RCC 7860 (cell line): ENCODE results near the gene MMP20.

Experiments
- DNase-seq: peaks from one replicate; pipeline ENCODE4 v3.0.0-alpha.2; 2015; ENCODE audit warnings: low spot score
- FAIRE-seq: peaks from 2 replicates; lab custom pipeline; 2012; peaks lifted over from hg19 to GRCh38; lab: Jason Lieb, UNC

MMP20 gene

GRCh38 chr11:102561636-102562035 is 63.5 kb downstream of the MMP20 start:
- no peak for DNase-seq
- no peak for FAIRE-seq

GRCh38 chr11:102560555-102561011 is 64.5 kb downstream of the MMP20 start:
- DNase-seq (no peak), FAIRE-seq (peak; percentile 82)

DNA sequence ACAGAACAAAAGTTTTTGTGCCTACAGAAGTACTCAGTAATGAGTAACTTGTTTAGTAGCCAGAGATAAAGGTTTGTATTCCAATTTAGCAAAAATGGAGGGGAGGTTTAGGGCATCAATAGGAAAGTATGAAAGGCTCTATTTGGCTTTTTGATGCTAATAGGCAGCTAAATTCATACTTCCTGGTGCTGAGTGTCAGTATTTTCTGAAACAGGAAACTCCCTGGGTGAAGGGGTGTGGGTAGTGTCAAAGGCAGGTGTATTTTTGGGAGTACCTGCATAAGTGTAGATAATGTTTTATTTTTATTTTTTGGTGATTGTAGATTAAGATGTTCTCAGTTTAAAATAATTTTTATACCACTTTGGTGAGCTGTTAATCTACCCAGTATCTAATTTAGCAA is 65.3 kb downstream of the MMP20 start:
- DNase-seq (no peak), FAIRE-seq (no peak)

GRCh38 chr11:102555091-102555490 is 70.0 kb downstream of the MMP20 start:
- FAIRE-seq, result no peak
- DNase-seq, result no peak

DNA sequence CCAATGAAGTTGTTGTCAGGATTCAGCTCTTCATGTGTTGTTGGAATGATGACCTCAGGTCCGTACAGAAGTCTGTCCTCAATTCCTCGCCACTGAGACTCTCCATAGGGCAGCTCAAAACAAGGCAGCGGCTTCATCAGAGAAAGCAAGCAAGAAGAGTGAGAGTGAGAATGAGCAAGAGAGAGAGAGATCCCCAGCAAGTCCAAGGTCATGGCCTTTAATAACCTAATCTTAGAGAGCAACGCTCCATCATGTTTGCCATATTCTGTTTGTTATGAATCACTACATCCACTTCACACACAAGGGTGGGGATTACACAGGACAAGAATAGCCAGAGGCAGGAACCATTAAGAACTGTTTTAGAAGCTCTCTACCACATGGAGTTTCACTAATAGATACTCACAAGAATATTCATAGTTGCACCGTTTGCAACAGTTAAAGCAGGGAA is 71.3 kb downstream of the MMP20 start:
- FAIRE-seq (no peak), DNase-seq (no peak)

DNA sequence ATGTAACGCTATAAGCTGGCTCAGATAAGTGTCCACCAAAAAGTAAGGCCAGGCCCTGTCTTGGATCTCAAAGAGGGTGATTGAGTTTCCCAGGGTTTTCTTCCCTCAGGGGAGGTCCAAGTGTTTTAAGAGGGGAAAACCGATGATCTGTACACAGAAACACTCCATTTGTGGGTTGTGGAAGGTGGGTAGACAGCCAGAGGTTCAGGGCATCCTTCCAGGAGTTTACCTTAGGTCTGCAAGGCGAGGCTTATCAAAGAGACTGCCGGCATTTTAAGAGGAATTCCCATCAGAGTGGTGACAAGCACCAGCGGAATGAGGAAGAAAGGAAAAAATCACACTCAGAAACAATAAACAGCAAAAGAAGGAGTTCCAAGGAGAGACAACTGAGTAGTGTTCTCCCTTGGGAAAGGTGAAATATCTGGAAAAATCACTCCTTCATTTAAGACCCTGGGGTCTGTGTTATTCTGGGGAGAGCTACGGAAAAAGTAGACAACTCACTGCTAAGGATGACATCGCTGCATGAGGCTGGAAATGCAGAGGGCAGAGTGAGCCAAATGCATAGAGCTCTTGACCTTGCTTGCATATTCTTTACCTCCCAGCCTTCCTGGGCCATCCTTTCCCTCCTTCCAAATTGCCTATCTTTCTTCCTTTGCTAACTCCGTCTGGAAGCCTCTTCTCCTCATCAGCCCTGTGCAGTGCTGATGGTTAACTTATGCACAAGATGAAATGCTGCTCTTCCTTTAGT is 72.5 kb downstream of the MMP20 start:
- DNase-seq (peak; percentile 86), FAIRE-seq (peak; percentile 94)

DNA sequence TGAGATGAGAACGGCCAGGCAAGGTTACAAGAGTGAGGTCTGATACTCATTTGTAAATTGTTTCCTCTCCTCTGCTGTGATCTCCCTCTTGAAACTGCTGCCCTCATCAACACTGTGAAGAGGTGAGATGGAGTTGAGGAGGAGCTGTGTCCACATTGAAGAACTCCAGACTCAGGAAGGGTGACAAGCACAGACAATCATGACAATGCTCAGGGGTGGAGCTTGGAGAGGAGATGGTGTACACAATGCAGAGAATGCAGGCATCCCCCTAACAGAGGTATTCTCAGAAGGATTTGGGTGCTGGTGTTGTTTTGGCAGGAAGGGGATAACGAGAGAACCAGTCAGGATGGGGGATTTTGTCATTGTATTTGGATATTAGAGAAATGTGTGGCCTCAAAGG is 73.1 kb downstream of the MMP20 start:
- no peak for FAIRE-seq
- no peak for DNase-seq

DNA sequence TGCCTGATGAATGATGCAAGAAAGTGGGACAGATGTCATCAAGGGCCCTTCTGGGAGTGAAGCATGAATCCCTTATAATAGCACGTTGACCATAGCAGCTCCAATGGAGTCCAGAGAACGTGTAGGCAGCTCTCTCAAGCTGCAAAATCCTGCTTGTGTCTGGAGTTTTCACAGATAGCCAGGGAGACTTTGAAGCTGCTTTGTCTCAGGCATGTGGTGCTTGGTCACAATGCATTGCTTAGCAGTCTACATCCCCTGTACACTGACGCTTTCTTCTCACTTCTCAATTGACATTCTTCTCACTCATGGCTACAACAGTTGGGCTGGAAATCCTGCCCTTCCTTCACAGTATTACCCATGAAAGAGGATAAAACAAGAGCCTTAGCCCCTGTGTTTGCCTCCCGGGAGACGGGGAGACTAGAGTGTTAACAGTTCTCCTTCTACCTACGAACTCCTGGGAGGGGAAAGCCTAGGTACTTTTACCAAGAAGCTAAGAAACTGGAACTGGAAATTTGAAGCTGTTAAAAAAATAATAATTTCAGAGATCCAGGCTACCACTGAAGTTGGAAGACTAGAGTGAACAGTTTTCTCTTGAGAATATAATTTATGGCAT is 73.9 kb downstream of the MMP20 start:
- DNase-seq (no peak), FAIRE-seq (no peak)

DNA sequence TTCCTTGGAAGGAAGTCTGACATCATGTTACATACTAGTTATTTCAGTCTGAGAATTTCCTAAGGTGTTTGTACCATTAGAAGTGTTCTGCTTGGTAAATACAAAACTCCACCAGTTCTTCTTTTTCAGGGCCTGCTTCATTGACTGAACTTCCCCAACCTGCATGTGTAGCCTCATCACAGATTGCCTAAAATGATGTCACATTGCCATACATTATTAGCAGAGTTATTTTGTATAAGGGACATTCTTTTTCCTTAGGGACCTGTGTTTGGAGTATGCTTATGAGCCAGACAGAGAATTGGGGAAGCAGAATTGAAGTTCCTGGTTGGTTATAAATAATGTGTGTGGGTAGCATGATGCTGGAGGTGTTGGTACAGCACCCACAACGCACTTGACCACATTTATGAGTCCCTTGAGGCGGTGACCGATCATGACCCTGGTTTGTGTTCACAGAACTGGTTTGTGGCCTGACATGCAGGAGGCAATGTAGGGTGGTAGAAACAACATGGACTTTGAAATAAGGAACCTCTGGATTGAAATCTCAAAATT is 78.1 kb downstream of the MMP20 start:
- FAIRE-seq (peak; percentile 89), DNase-seq (peak; percentile 51)

DNA sequence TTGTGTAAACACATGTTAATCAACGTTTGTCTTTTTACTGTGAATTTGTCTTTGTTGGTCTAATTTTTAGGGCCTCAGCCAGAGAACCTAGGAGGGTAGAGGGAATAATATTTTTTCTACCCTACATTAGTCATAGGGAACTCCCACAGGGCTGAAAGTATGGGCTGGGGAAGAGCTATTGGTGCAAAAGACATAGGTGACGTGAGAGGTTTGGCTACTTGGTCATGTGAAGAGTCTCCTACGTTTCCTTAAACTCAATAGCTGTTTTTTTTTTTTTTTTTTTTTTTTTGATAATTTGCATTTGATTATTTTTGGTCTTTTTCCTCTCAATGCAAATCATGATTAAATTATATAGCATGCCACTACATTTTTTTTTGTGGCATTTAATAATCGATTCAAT is 78.7 kb downstream of the MMP20 start:
- peak; percentile 44 for FAIRE-seq
- DNase-seq, result peak; percentile 29

GRCh38 chr11:102545701-102546100 is 79.4 kb downstream of the MMP20 start:
- no peak for FAIRE-seq

DNA sequence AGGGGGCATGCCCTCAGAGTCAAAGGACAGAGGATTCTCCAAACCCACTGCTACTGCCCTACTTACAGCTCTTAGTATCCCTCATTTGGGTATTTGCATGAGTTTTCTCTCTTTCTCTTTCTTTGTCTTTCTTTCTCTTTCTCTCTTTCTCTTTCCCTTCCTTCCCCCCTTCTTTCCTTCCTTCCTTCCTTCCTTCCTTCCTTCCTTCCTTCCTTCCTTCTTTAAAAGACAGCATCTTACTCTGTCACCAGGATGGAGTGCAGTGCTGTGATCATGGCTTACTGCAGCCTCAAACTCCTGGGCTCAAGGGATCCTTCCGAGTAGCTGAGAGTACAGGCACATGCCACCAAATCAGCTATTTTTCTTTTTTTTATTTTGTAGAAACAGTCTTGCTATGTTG is 80.5 kb downstream of the MMP20 start:
- DNase-seq (no peak), FAIRE-seq (no peak)

More at GRCh38 chr11:102545701-102546100, 79.4 kb downstream of the MMP20 start:
- DNase-seq, result no peak

DNA sequence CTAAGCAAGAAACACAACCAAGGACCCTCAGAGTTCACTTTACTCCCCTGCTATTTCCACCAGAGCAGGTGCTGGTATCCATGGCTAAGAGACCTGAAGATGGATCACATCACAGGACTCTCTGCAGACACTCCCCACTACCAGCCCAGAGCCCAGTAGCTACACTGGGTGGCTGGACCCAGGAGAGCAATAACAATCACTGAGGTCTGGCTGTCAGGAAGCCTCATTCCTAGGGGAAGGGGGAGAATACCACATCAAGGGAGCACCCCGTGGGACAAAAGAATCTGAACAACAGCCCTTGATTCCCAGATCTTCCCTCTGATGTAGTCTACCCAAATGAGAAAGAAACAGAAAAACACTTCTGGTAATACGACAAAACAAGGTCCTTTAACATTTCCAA is 85.6 kb downstream of the MMP20 start:
- DNase-seq (no peak), FAIRE-seq (no peak)

DNA sequence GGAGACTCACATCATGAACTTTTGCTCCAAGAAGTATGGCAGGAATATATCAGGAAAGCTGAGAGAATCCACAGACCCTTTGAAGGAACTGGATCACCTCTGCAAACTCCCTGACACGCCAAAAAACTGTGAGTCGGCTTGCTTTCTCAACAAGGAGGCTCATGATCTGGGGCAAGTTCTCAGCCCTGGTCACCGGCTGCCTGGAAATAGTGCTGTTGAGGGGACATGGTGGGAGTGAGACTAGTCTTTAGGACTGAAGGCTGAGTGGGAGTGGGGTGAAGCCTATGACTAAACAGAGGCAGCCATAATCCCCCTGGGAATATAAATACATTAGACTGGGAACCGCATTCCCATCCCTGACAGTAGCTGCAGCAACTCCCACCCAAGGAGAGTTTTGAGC is 86.2 kb downstream of the MMP20 start:
- FAIRE-seq (no peak), DNase-seq (no peak)

DNA sequence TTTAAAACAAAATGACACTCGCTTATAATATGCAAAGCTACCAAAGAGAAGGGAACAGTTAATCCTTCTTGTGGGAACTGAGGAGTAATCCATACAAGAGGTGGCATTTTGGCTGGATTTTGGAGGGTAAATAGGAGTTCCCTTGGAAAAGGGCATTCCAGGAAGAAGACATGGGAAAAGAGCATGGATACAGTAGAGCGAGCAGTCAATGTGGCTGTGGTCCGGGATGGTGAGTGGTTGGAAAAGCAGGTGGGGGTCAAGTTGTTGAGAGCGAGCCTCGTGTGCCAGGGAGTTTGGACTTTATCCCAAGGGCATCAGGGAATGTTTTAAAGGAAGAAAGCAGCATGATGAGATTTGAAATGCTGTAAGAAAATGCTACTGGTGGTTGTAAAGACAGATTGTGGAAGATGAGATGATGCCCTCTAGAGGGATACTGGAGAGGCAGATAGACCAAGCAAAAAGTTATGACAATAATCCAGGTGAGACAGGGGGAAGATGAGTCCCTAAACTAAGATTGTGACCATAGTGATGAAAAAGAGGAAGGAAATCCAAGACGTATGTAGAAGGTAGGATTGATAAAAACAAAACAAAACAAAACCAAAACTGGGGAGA is 90.8 kb downstream of the MMP20 start:
- no peak for FAIRE-seq
- DNase-seq, result no peak

- FAIRE-seq (peak; percentile 58), DNase-seq (peak; percentile 50)
These were observed 94.6 kb downstream of the MMP20 start, which contains the start of gene MMP7 for GRCh38 chr11:102530558-102530957. Gene MMP7 (minus strand): TSS chr11:102530747. CDS start chr11:102530700, 47 bp downstream.

DNA sequence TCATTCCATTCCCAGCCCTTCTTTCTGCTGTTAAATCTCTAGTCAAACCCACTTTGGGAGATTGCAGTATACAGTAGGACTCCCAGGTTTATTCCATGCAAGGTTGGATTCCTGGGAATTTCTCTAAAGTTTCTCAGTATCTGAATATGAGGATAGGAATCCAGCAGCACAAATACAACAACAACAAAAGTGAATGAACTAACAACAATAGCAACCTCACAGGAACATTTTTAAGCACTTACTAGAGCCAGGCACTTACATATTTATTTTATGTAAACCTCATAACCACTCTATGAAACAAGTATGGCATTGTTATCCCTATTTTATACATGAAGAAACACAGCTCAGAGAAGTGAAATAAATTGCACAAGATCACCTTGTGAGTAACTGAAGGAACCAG is 96.5 kb downstream of the MMP20 start:
- DNase-seq (no peak), FAIRE-seq (no peak)

DNA sequence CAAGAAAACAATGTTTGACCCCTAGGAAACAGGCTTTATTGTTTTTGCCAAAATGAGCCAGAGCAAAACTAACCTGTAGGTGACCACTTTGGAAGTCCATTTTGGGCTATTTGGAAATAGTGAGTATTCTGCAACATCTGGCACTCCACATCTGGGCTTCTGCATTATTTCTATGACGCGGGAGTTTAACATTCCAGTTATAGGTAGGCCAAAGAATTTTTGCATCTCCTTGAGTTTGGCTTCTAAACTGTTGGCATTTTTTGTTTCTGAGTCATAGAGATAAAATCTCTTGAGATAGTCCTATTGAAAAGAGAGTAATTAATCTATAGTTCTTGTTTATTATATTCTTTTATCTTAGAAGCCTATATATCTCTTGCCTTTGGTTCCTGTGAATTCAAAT is 97.4 kb downstream of the MMP20 start:
- FAIRE-seq, result no peak
- peak; percentile 7 for DNase-seq

DNA sequence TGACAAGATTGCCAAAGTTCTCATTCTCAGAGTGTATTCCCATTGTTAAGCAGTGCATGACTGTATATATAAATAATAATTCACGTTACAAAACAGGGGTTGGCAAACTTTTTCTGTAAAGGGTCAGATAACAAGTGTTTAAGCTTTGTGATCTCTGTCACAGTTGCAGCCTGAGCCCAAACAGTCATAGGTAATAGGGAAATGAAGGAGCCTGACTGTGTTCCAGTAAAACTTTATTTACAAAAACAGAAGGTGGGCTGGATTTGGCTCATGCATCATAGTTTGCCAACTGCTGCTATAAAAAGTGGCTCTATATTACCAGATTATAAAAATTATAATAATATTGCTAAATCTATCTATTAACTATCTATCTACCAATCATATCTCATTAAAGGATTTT is 98.1 kb downstream of the MMP20 start:
- no peak for DNase-seq
- no peak for FAIRE-seq
